Neuronal stem cell (in vitro differentiated cells): ENCODE results near the gene COL6A3.

ENCODE experiments used
- DNase-seq: peaks from one replicate; pipeline ENCODE4 v3.0.0-alpha.2; 2013; ENCODE audit warnings: low spot score
- H2AFZ ChIP-seq: one replicate; pipeline ENCODE4 v1.6.1; 2013; ENCODE audit warnings: mild to moderate bottlenecking, low read length, inconsistent platforms
- H2AK5ac ChIP-seq: 2 replicates; pipeline ENCODE4 v1.6.1; 2013; ENCODE audit warnings: low read depth, mild to moderate bottlenecking, inconsistent platforms, low read length, moderate library complexity, mixed read lengths
- H2BK120ac ChIP-seq: 2 replicates; pipeline ENCODE4 v1.6.1; 2013; ENCODE audit warnings: low read depth, mild to moderate bottlenecking, inconsistent platforms, low read length, moderate library complexity, mixed read lengths
- H2BK12ac ChIP-seq: one replicate; pipeline ENCODE4 v1.6.1; 2013; ENCODE audit warnings: low read length, inconsistent platforms
- H2BK15ac ChIP-seq: 2 replicates; pipeline ENCODE4 v1.6.1; 2013; ENCODE audit warnings: mild to moderate bottlenecking, low read length, inconsistent platforms, mixed read lengths
- H2BK5ac ChIP-seq: one replicate; pipeline ENCODE4 v1.6.1; 2013; ENCODE audit warnings: inconsistent platforms, mild to moderate bottlenecking, low read length, moderate library complexity
- H3K14ac ChIP-seq: one replicate; pipeline ENCODE4 v1.6.1; 2013; ENCODE audit warnings: low read length, inconsistent platforms
- H3K18ac ChIP-seq: 2 replicates; pipeline ENCODE4 v1.6.1; 2013; ENCODE audit warnings: low read length, inconsistent platforms
- H3K23ac ChIP-seq: 2 replicates; pipeline ENCODE4 v1.6.1; 2013; ENCODE audit warnings: low read depth, mild to moderate bottlenecking, mixed read lengths, low read length, inconsistent platforms; ENCODE audit not compliant: poor library complexity
- H3K27ac ChIP-seq: replicated peaks from 3 replicates; pipeline ENCODE4 v1.5.1; 2013; ENCODE audit warnings: low read length, inconsistent platforms
- H3K27me3 ChIP-seq, 3 experiments: 2 replicates each; pipeline ENCODE4 v1.6.1; 2013; ENCODE audit warnings: low read length in 3 of 3, mild to moderate bottlenecking in 2 of 3, inconsistent platforms in 1 of 3, low read depth in 1 of 3, mixed read lengths in 1 of 3, moderate library complexity in 1 of 3; ENCODE audit not compliant: control insufficient read depth in 3 of 3, insufficient read depth in 3 of 3
- H3K36me3 ChIP-seq, 2 donors: replicated peaks in 1 of 2; 2 replicates each; pipeline ENCODE4 v1.6.1; 2013; ENCODE audit warnings: low read length in 2 of 2; ENCODE audit not compliant: control insufficient read depth in 2 of 2, insufficient read depth in 2 of 2
- H3K4ac ChIP-seq: 2 replicates; pipeline ENCODE4 v1.6.1; 2013; ENCODE audit warnings: inconsistent platforms, mild to moderate bottlenecking, low read length, moderate library complexity
- H3K4me1 ChIP-seq, 2 donors: 1 replicate in 1 of 2; 2 replicates in 1 of 2; pipeline ENCODE4 v1.6.1; 2013; ENCODE audit warnings: low read length in 2 of 2, low read depth in 1 of 2; ENCODE audit not compliant: control insufficient read depth in 2 of 2, insufficient read depth in 1 of 2
- H3K4me2 ChIP-seq: one replicate; pipeline ENCODE4 v1.6.1; 2013; ENCODE audit warnings: mild to moderate bottlenecking, low read length, inconsistent platforms; ENCODE audit not compliant: insufficient read depth, poor library complexity, severe bottlenecking
- H3K4me3 ChIP-seq, 2 donors: 2 replicates each; pipeline ENCODE4 v1.5.1; 2013; ENCODE audit warnings: low read length in 2 of 2, mild to moderate bottlenecking in 2 of 2, inconsistent platforms in 1 of 2, moderate library complexity in 1 of 2
- H3K79me1 ChIP-seq: one replicate; pipeline ENCODE4 v1.6.1; 2013; ENCODE audit warnings: low read depth, mild to moderate bottlenecking, inconsistent platforms, low read length, moderate library complexity
- H3K9ac ChIP-seq: one replicate; pipeline ENCODE4 v1.6.1; 2013; ENCODE audit warnings: mild to moderate bottlenecking, low read depth, low read length, inconsistent platforms; ENCODE audit not compliant: poor library complexity
- H3K9me3 ChIP-seq, 2 donors: replicated peaks in 1 of 2; 2 replicates each; pipeline versions ENCODE3 to v1.6.1; 2013; ENCODE audit warnings: low read length in 2 of 2, mild to moderate bottlenecking in 2 of 2, inconsistent platforms in 1 of 2, low read depth in 1 of 2, mixed read lengths in 1 of 2, moderate library complexity in 1 of 2; ENCODE audit not compliant: control insufficient read depth in 2 of 2, insufficient read depth in 1 of 2
- H4K8ac ChIP-seq: one replicate; pipeline ENCODE4 v1.6.1; 2013; ENCODE audit warnings: low read depth, mild to moderate bottlenecking, inconsistent platforms, low read length, moderate library complexity
- H4K91ac ChIP-seq: one replicate; pipeline ENCODE4 v1.6.1; 2013; ENCODE audit warnings: low read length, low read depth, mild to moderate bottlenecking, inconsistent platforms; ENCODE audit not compliant: poor library complexity
- WGBS, 2 donors: extraction: QIAGEN DNeasy Blood & Tissue Kit; methylation state at CpG; one replicate each; pipeline ENCODE4 v1.1.7; 2013; ENCODE audit warnings: missing lambda C conversion rate in 2 of 2, mixed read lengths in 1 of 2; ENCODE audit not compliant: insufficient read length in 2 of 2, insufficient replicate concordance in 1 of 2; ENCODE audit errors: extremely low coverage in 2 of 2; 5-methylcytosine and 5-hydroxymethylcytosine counted together

The COL6A3 gene

GRCh38 chr2:237374284-237375060 lies 39.5 kb downstream of the COL6A3 start:
- H2BK5ac ChIP-seq = no peak overlapping the region
- no peak overlapping the region for H2AFZ ChIP-seq
- H3K4me2 ChIP-seq = no peak overlapping the region
- no peak overlapping the region for H4K8ac ChIP-seq
- H3K14ac ChIP-seq = no peak overlapping the region
- WGBS, 2 donors = no CpG with 5 or more reads among the region's 35 CpGs
- peaks cover 0 to 3% of the 10 kb centered on the region in 2 donors for H3K9me3 ChIP-seq
- no peak overlapping the region for H3K9ac ChIP-seq
- no peak overlapping the region for H3K4ac ChIP-seq
- no peak overlapping the region for H4K91ac ChIP-seq
- no peaks in the 10 kb centered on the region for H3K79me1 ChIP-seq
- H3K27me3 ChIP-seq = peaks cover 0 to 10% (median 0%) of the 10 kb centered on the region in 3 experiments
- no peak overlapping the region for H3K4me3 ChIP-seq
- no peak overlapping the region for H3K27ac ChIP-seq
- no peaks in the 10 kb centered on the region for H3K36me3 ChIP-seq
- no peak overlapping the region for H2BK12ac ChIP-seq
- no peak overlapping the region for H2AK5ac ChIP-seq
- no peak for DNase-seq
- no peak overlapping the region for H2BK15ac ChIP-seq
- H3K18ac ChIP-seq = no peak overlapping the region
- H3K4me1 ChIP-seq = no peaks in the 10 kb centered on the region
- H3K23ac ChIP-seq = no peak overlapping the region
- no peak overlapping the region for H2BK120ac ChIP-seq

- H2BK120ac ChIP-seq = no peak overlapping the region
- no peak overlapping the region for H2AFZ ChIP-seq
- no peaks in the 10 kb centered on the region for H3K36me3 ChIP-seq
- no peak overlapping the region for H3K27ac ChIP-seq
- no CpG with 5 or more reads among the region's 24 CpGs for WGBS, 2 donors
- H3K23ac ChIP-seq = no peak overlapping the region
- peak overlapping the region; percentile 56 for H3K18ac ChIP-seq
- no peak overlapping the region for H3K4ac ChIP-seq
- H3K9ac ChIP-seq = no peak overlapping the region
- peaks cover 0 to 5% (median 0%) of the 10 kb centered on the region in 3 experiments for H3K27me3 ChIP-seq
- H3K4me1 ChIP-seq = no peaks in the 10 kb centered on the region
- H3K14ac ChIP-seq = no peak overlapping the region
- H3K79me1 ChIP-seq = no peaks in the 10 kb centered on the region
- H4K91ac ChIP-seq = no peak overlapping the region
- H2AK5ac ChIP-seq = no peak overlapping the region
- H2BK12ac ChIP-seq = no peak overlapping the region
- DNase-seq = no peak
- H3K4me2 ChIP-seq = no peak overlapping the region
- H3K4me3 ChIP-seq = no peak overlapping the region
- peak overlapping the region; percentile 30 for H2BK15ac ChIP-seq
- H2BK5ac ChIP-seq = no peak overlapping the region
- no peak overlapping the region for H4K8ac ChIP-seq
- H3K9me3 ChIP-seq = peaks cover 0 to 2% of the 10 kb centered on the region in 2 donors
Measured at GRCh38 chr2:237371856-237372255, 42.1 kb downstream of the COL6A3 start.

- Histone ChIP-seq H2BK120ac (no peak overlapping the region), H3K36me3 (no peaks in the 10 kb centered on the region), H3K14ac (no peak overlapping the region), H3K9me3 (peaks cover 0 to 2% of the 10 kb centered on the region in 2 donors), H3K18ac (no peak overlapping the region), H3K4me3 (peak overlapping the region in 1 of 2 donors; percentile 11), H2AFZ (no peak overlapping the region), H2BK12ac (no peak overlapping the region), H3K27me3 (no peaks in the 10 kb centered on the region), H3K27ac (no peak overlapping the region), H3K4me1 (no peaks in the 10 kb centered on the region), H2BK15ac (no peak overlapping the region), H3K79me1 (no peaks in the 10 kb centered on the region), H2BK5ac (no peak overlapping the region), H3K9ac (no peak overlapping the region), H4K91ac (no peak overlapping the region), H3K4ac (no peak overlapping the region), H3K23ac (no peak overlapping the region), H3K4me2 (no peak overlapping the region), H2AK5ac (no peak overlapping the region), H4K8ac (no peak overlapping the region)
- WGBS, 2 donors = no CpG with 5 or more reads among the region's 19 CpGs
- DNase-seq = no peak
Measured at GRCh38 chr2:237365671-237366070, 48.3 kb downstream of the COL6A3 start.

- H3K18ac ChIP-seq = no peak overlapping the region
- H3K4me3 ChIP-seq = peak overlapping the region in 1 of 2 donors; percentile 69
- no peak overlapping the region for H3K4ac ChIP-seq
- peaks cover 0 to 6% of the 10 kb centered on the region in 2 donors for H3K4me1 ChIP-seq
- H3K4me2 ChIP-seq = no peak overlapping the region
- H3K79me1 ChIP-seq = no peaks in the 10 kb centered on the region
- H2AFZ ChIP-seq = no peak overlapping the region
- no peaks in the 10 kb centered on the region for H3K27me3 ChIP-seq
- no peak overlapping the region for H3K23ac ChIP-seq
- WGBS, 2 donors = no CpG with 5 or more reads among the region's 7 CpGs
- no peaks in the 10 kb centered on the region for H3K36me3 ChIP-seq
- no peak overlapping the region for H3K14ac ChIP-seq
- no peak overlapping the region for H3K27ac ChIP-seq
- H2AK5ac ChIP-seq = no peak overlapping the region
- DNase-seq = no peak
- H2BK12ac ChIP-seq = no peak overlapping the region
- peak overlapping the region; percentile 61 for H3K9ac ChIP-seq
- H2BK5ac ChIP-seq = no peak overlapping the region
- H4K8ac ChIP-seq = no peak overlapping the region
- H2BK120ac ChIP-seq = no peak overlapping the region
- no peak overlapping the region for H2BK15ac ChIP-seq
- no peak overlapping the region for H4K91ac ChIP-seq
- peaks cover 0 to 2% of the 10 kb centered on the region in 2 donors for H3K9me3 ChIP-seq
Measured at GRCh38 chr2:237364655-237365054, 49.3 kb downstream of the COL6A3 start.
